Neuronal stem cell (in vitro differentiated cells): ENCODE measurements around the gene ANKS1B.

ENCODE experiments used
- DNase-seq: peaks from one replicate; pipeline ENCODE4 v3.0.0-alpha.2; 2013; ENCODE audit warnings: low spot score
- H2AFZ ChIP-seq: one replicate; pipeline ENCODE4 v1.6.1; 2013; ENCODE audit warnings: mild to moderate bottlenecking, low read length, inconsistent platforms
- H2AK5ac ChIP-seq: 2 replicates; pipeline ENCODE4 v1.6.1; 2013; ENCODE audit warnings: low read depth, mild to moderate bottlenecking, inconsistent platforms, low read length, moderate library complexity, mixed read lengths
- H2BK120ac ChIP-seq: 2 replicates; pipeline ENCODE4 v1.6.1; 2013; ENCODE audit warnings: low read depth, mild to moderate bottlenecking, inconsistent platforms, low read length, moderate library complexity, mixed read lengths
- H2BK12ac ChIP-seq: one replicate; pipeline ENCODE4 v1.6.1; 2013; ENCODE audit warnings: low read length, inconsistent platforms
- H2BK15ac ChIP-seq: 2 replicates; pipeline ENCODE4 v1.6.1; 2013; ENCODE audit warnings: mild to moderate bottlenecking, low read length, inconsistent platforms, mixed read lengths
- H2BK5ac ChIP-seq: one replicate; pipeline ENCODE4 v1.6.1; 2013; ENCODE audit warnings: inconsistent platforms, mild to moderate bottlenecking, low read length, moderate library complexity
- H3K14ac ChIP-seq: one replicate; pipeline ENCODE4 v1.6.1; 2013; ENCODE audit warnings: low read length, inconsistent platforms
- H3K18ac ChIP-seq: 2 replicates; pipeline ENCODE4 v1.6.1; 2013; ENCODE audit warnings: low read length, inconsistent platforms
- H3K23ac ChIP-seq: 2 replicates; pipeline ENCODE4 v1.6.1; 2013; ENCODE audit warnings: low read depth, mild to moderate bottlenecking, mixed read lengths, low read length, inconsistent platforms; ENCODE audit not compliant: poor library complexity
- H3K27ac ChIP-seq: replicated peaks from 3 replicates; pipeline ENCODE4 v1.5.1; 2013; ENCODE audit warnings: low read length, inconsistent platforms
- H3K27me3 ChIP-seq, 3 experiments: 2 replicates each; pipeline ENCODE4 v1.6.1; 2013; ENCODE audit warnings: low read length in 3 of 3, mild to moderate bottlenecking in 2 of 3, inconsistent platforms in 1 of 3, low read depth in 1 of 3, mixed read lengths in 1 of 3, moderate library complexity in 1 of 3; ENCODE audit not compliant: control insufficient read depth in 3 of 3, insufficient read depth in 3 of 3
- H3K36me3 ChIP-seq, 2 donors: replicated peaks in 1 of 2; 2 replicates each; pipeline ENCODE4 v1.6.1; 2013; ENCODE audit warnings: low read length in 2 of 2; ENCODE audit not compliant: control insufficient read depth in 2 of 2, insufficient read depth in 2 of 2
- H3K4ac ChIP-seq: 2 replicates; pipeline ENCODE4 v1.6.1; 2013; ENCODE audit warnings: inconsistent platforms, mild to moderate bottlenecking, low read length, moderate library complexity
- H3K4me1 ChIP-seq, 2 donors: 1 replicate in 1 of 2; 2 replicates in 1 of 2; pipeline ENCODE4 v1.6.1; 2013; ENCODE audit warnings: low read length in 2 of 2, low read depth in 1 of 2; ENCODE audit not compliant: control insufficient read depth in 2 of 2, insufficient read depth in 1 of 2
- H3K4me2 ChIP-seq: one replicate; pipeline ENCODE4 v1.6.1; 2013; ENCODE audit warnings: mild to moderate bottlenecking, low read length, inconsistent platforms; ENCODE audit not compliant: insufficient read depth, poor library complexity, severe bottlenecking
- H3K4me3 ChIP-seq, 2 donors: 2 replicates each; pipeline ENCODE4 v1.5.1; 2013; ENCODE audit warnings: low read length in 2 of 2, mild to moderate bottlenecking in 2 of 2, inconsistent platforms in 1 of 2, moderate library complexity in 1 of 2
- H3K79me1 ChIP-seq: one replicate; pipeline ENCODE4 v1.6.1; 2013; ENCODE audit warnings: low read depth, mild to moderate bottlenecking, inconsistent platforms, low read length, moderate library complexity
- H3K9ac ChIP-seq: one replicate; pipeline ENCODE4 v1.6.1; 2013; ENCODE audit warnings: mild to moderate bottlenecking, low read depth, low read length, inconsistent platforms; ENCODE audit not compliant: poor library complexity
- H3K9me3 ChIP-seq, 2 donors: replicated peaks in 1 of 2; 2 replicates each; pipeline versions ENCODE3 to v1.6.1; 2013; ENCODE audit warnings: low read length in 2 of 2, mild to moderate bottlenecking in 2 of 2, inconsistent platforms in 1 of 2, low read depth in 1 of 2, mixed read lengths in 1 of 2, moderate library complexity in 1 of 2; ENCODE audit not compliant: control insufficient read depth in 2 of 2, insufficient read depth in 1 of 2
- H4K8ac ChIP-seq: one replicate; pipeline ENCODE4 v1.6.1; 2013; ENCODE audit warnings: low read depth, mild to moderate bottlenecking, inconsistent platforms, low read length, moderate library complexity
- H4K91ac ChIP-seq: one replicate; pipeline ENCODE4 v1.6.1; 2013; ENCODE audit warnings: low read length, low read depth, mild to moderate bottlenecking, inconsistent platforms; ENCODE audit not compliant: poor library complexity
- WGBS, 2 donors: extraction: QIAGEN DNeasy Blood & Tissue Kit; methylation state at CpG; one replicate each; pipeline ENCODE4 v1.1.7; 2013; ENCODE audit warnings: missing lambda C conversion rate in 2 of 2, mixed read lengths in 1 of 2; ENCODE audit not compliant: insufficient read length in 2 of 2, insufficient replicate concordance in 1 of 2; ENCODE audit errors: extremely low coverage in 2 of 2; 5-methylcytosine and 5-hydroxymethylcytosine counted together

Gene ANKS1B

DNA sequence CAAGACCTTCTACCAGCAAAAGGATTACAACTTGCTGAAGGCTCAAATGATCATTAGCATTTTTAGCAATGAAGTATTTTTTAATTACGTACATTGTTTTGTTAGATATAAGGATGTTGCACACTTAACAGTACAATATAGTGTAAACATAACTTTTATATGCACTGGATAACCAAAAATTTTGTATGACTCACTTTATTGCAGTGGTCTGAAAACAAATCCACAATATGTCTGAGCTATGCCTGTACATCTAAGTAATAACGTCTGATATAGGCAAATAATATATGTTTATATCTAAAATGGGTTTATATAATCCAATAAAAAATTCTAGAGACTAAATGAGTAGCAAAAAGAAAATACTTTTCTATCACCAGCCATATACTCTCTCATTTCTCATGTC lies 10.6 kb downstream of the ANKS1B start:
- no peak overlapping the region for H4K8ac ChIP-seq
- no peak overlapping the region for H2BK120ac ChIP-seq
- no peak overlapping the region for H2BK15ac ChIP-seq
- H3K23ac ChIP-seq = no peak overlapping the region
- no peak overlapping the region for H2BK5ac ChIP-seq
- DNase-seq = no peak
- H3K14ac ChIP-seq = no peak overlapping the region
- no peaks in the 10 kb centered on the region for H3K36me3 ChIP-seq
- no peaks in the 10 kb centered on the region for H3K27me3 ChIP-seq
- no peak overlapping the region for H3K9ac ChIP-seq
- no peak overlapping the region for H2AK5ac ChIP-seq
- no peaks in the 10 kb centered on the region for H3K4me1 ChIP-seq
- WGBS, 2 donors = no CpG with 5 or more reads among the region's 2 CpGs
- no peaks in the 10 kb centered on the region for H3K9me3 ChIP-seq
- no peak overlapping the region for H3K4ac ChIP-seq
- no peak overlapping the region for H3K18ac ChIP-seq
- H2BK12ac ChIP-seq = no peak overlapping the region
- no peak overlapping the region for H4K91ac ChIP-seq
- no peak overlapping the region for H2AFZ ChIP-seq
- H3K27ac ChIP-seq = no peak overlapping the region
- no peak overlapping the region for H3K4me3 ChIP-seq
- no peak overlapping the region for H3K4me2 ChIP-seq
- H3K79me1 ChIP-seq = no peaks in the 10 kb centered on the region

DNA sequence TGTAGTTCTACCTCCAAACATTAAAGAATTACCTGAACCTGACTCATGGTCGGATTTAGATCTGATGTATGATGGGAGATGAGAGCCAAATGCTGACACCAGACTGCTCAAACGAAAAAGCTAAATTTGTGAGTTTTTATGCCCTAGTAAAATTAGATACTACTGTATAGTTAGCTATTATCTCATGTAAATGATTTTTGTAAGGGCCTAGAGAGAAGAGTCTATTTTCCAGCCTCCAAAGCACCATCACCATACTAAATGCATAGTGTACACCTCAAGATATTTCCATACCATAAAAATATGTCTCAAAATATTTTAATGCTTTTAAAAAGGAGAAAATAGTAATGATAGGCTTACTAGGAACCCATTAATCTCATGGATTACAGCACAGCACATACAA lies 18.3 kb downstream of the ANKS1B start:
- no peak overlapping the region for H3K14ac ChIP-seq
- no peak overlapping the region for H2BK120ac ChIP-seq
- no peak overlapping the region for H2BK5ac ChIP-seq
- no peak overlapping the region for H3K4me3 ChIP-seq
- no peak overlapping the region for H2BK15ac ChIP-seq
- H3K9me3 ChIP-seq = no peaks in the 10 kb centered on the region
- no peak overlapping the region for H2AFZ ChIP-seq
- no peak for DNase-seq
- no peak overlapping the region for H2BK12ac ChIP-seq
- H3K23ac ChIP-seq = no peak overlapping the region
- H2AK5ac ChIP-seq = no peak overlapping the region
- no peaks in the 10 kb centered on the region for H3K4me1 ChIP-seq
- H3K18ac ChIP-seq = no peak overlapping the region
- no peak overlapping the region for H3K4me2 ChIP-seq
- H3K36me3 ChIP-seq = no peaks in the 10 kb centered on the region
- WGBS, 2 donors = no CpG with 5 or more reads among the region's 2 CpGs
- H3K27ac ChIP-seq = no peak overlapping the region
- H3K27me3 ChIP-seq = no peaks in the 10 kb centered on the region
- no peak overlapping the region for H4K8ac ChIP-seq
- no peak overlapping the region for H4K91ac ChIP-seq
- no peak overlapping the region for H3K9ac ChIP-seq
- H3K4ac ChIP-seq = no peak overlapping the region
- H3K79me1 ChIP-seq = no peaks in the 10 kb centered on the region

DNA sequence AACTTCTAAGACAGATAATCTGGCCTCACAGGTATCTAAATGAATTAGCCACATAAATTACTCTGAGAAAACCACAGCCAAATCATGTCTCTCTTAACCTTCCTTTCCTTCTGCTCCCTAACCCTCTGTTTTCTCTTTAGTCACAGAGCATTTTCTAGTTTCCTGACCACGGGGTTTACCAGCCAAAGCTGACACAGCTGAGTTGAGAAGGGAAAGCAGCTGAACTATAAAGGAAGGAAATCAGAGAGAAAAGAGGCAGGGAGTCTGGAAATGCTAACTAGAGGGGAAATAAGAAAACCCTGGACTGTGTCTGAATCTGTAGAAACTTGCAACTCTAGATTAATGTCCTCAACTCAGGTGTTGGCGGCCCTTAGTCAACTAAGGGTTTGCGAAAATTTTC lies 24.4 kb downstream of the ANKS1B start:
- Histone ChIP-seq H3K4me2 (no peak overlapping the region), H2BK12ac (no peak overlapping the region), H3K9me3 (no peaks in the 10 kb centered on the region), H2BK5ac (no peak overlapping the region), H2AFZ (no peak overlapping the region), H3K27ac (no peak overlapping the region), H3K36me3 (no peaks in the 10 kb centered on the region), H3K79me1 (no peaks in the 10 kb centered on the region), H3K23ac (no peak overlapping the region), H3K4ac (no peak overlapping the region), H4K91ac (no peak overlapping the region), H3K27me3 (peaks cover 0 to 7% (median 0%) of the 10 kb centered on the region in 3 experiments), H2BK15ac (no peak overlapping the region), H3K4me1 (no peaks in the 10 kb centered on the region), H3K14ac (no peak overlapping the region), H4K8ac (no peak overlapping the region), H3K9ac (no peak overlapping the region), H3K4me3 (no peak overlapping the region), H2AK5ac (no peak overlapping the region), H3K18ac (no peak overlapping the region), H2BK120ac (no peak overlapping the region)
- WGBS, 2 donors = no CpG with 5 or more reads among the region's 3 CpGs
- no peak for DNase-seq

DNA sequence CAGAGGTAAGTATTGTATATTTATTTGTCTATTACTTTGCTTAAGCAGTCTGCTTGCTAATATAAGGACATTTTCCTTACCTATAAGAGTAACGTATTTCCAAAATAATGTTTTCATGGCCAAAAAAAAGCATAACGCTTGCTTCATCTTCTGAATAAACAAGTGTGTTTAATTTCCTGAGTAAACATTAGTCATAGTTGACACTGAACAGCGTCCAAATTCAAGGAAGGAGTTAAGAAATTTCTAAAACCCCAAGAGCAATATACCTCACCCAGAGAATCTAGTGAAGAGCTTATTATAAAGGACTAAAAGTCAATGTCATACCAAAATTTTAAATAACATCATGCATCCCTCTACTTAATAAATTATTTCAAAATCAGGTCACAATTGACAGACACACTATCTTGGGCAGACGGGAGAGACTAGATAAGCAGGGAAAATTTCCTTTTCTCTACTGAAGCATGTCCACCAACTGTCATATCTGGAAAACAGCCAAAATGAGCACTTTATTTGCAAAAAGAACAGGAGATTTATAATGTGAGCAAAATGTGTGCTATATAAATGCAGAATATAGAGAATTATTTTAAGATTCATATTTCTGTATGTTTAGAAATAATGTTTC lies 25.1 kb downstream of the ANKS1B start:
- Histone ChIP-seq H3K23ac (no peak overlapping the region), H3K4me3 (no peak overlapping the region), H3K4me2 (no peak overlapping the region), H3K4me1 (no peaks in the 10 kb centered on the region), H3K4ac (no peak overlapping the region), H4K91ac (no peak overlapping the region), H3K79me1 (no peaks in the 10 kb centered on the region), H3K27me3 (peaks cover 0 to 7% (median 0%) of the 10 kb centered on the region in 3 experiments), H3K18ac (no peak overlapping the region), H3K36me3 (no peaks in the 10 kb centered on the region), H3K14ac (no peak overlapping the region), H2BK15ac (no peak overlapping the region), H3K9ac (no peak overlapping the region), H2BK5ac (no peak overlapping the region), H3K9me3 (no peaks in the 10 kb centered on the region), H2BK12ac (no peak overlapping the region), H3K27ac (no peak overlapping the region), H2AK5ac (no peak overlapping the region), H2AFZ (no peak overlapping the region), H2BK120ac (no peak overlapping the region), H4K8ac (no peak overlapping the region)
- DNase-seq = no peak
- no CpG with 5 or more reads among the region's 4 CpGs for WGBS, 2 donors
